ENCODE data around the gene SLAIN2. TPM values are rescaled to one million over a fixed set of nuclear protein-coding genes. Genes with fewer than 3 reads are reported as not detected.

Gene SLAIN2
- total RNA-seq, 2 donors from 2014 or later: 82.1 to 199 TPM

GRCh38 chr4:48372272-48372671 lies 30.9 kb downstream of the SLAIN2 start:
- Histone ChIP-seq H3K4me3 (no peak overlapping the region), H3K27ac (no peak overlapping the region), H3K4me1 (peaks cover 0 to 4% of the 10 kb centered on the region in 2 donors), H3K36me3 (no peaks in the 10 kb centered on the region), H3K27me3 (no peaks in the 10 kb centered on the region), H3K9me3 (no peaks in the 10 kb centered on the region)
- no peak for DNase-seq (ENCODE audit: low spot score)
- TF ChIP-seq CTCF (IDR thresholded peaks at IDR 0.05): no peak

GRCh38 chr4:48375651-48376304 lies 34.4 kb downstream of the SLAIN2 start:
- no peak overlapping the region for H3K27ac ChIP-seq
- peaks cover 7% of the 10 kb centered on the region for H3K36me3 ChIP-seq
- no peak for DNase-seq (ENCODE audit: low spot score)
- no peak for TF ChIP-seq CTCF (IDR thresholded peaks at IDR 0.05)
- no peaks in the 10 kb centered on the region for H3K27me3 ChIP-seq
- no peaks in the 10 kb centered on the region for H3K9me3 ChIP-seq
- H3K4me1 ChIP-seq: no peaks in the 10 kb centered on the region
- no peak overlapping the region for H3K4me3 ChIP-seq

GRCh38 chr4:48379587-48380180 lies 38.4 kb downstream of the SLAIN2 start:
- no peak for TF ChIP-seq CTCF (IDR thresholded peaks at IDR 0.05)
- H3K27ac ChIP-seq: no peak overlapping the region
- H3K4me3 ChIP-seq: no peak overlapping the region
- H3K36me3 ChIP-seq: peaks cover 18% of the 10 kb centered on the region
- no peak for DNase-seq (ENCODE audit: low spot score)
- H3K27me3 ChIP-seq: no peaks in the 10 kb centered on the region
- no peaks in the 10 kb centered on the region for H3K4me1 ChIP-seq
- no peaks in the 10 kb centered on the region for H3K9me3 ChIP-seq

GRCh38 chr4:48380583-48381167 lies 39.3 kb downstream of the SLAIN2 start:
- H3K27me3 ChIP-seq: no peaks in the 10 kb centered on the region
- H3K4me1 ChIP-seq: no peaks in the 10 kb centered on the region
- TF ChIP-seq CTCF (IDR thresholded peaks at IDR 0.05): no peak
- no peak overlapping the region for H3K27ac ChIP-seq
- H3K4me3 ChIP-seq: no peak overlapping the region
- H3K36me3 ChIP-seq: peaks cover 25% of the 10 kb centered on the region
- no peaks in the 10 kb centered on the region for H3K9me3 ChIP-seq
- no peak for DNase-seq (ENCODE audit: low spot score)

GRCh38 chr4:48388525-48389154 lies 47.3 kb downstream of the SLAIN2 start:
- peaks cover 17% of the 10 kb centered on the region for H3K36me3 ChIP-seq
- H3K9me3 ChIP-seq: no peaks in the 10 kb centered on the region
- no peaks in the 10 kb centered on the region for H3K27me3 ChIP-seq
- H3K27ac ChIP-seq: peak overlapping the region in 1 of 2 donors; percentile 14
- peaks cover 0 to 14% of the 10 kb centered on the region in 2 donors for H3K4me1 ChIP-seq
- no peak for TF ChIP-seq CTCF (IDR thresholded peaks at IDR 0.05)
- H3K4me3 ChIP-seq: no peak overlapping the region
- no peak for DNase-seq (ENCODE audit: low spot score)

All from right atrium auricular region (tissue), 2 donors.